ENCODE results near the gene AGO4.

- no peak for TF ChIP-seq EZH2 (IDR thresholded peaks at IDR 0.05)
- no peak for TF ChIP-seq POLR2AphosphoS5 (IDR thresholded peaks at IDR 0.05; ENCODE audit: borderline replicate concordance, low read depth, low read length)
- no peak for TF ChIP-seq FOXP2 (optimal IDR thresholded peaks at IDR 0.05; ENCODE audit: control extremely low read depth, extremely low read length, insufficient read depth)
Measured at GRCh38 chr1:35864813-35865212, 57.0 kb downstream of the AGO4 start.
